Heart right ventricle (tissue), 16 donors: ENCODE measurements around the gene FGFRL1. TPM values are rescaled to one million over a fixed set of nuclear protein-coding genes. Genes with fewer than 3 reads are reported as not detected.

Experiments used
- ATAC-seq, 8 donors: fragments of 200-7000 bp; cut with Tn5 transposase; one replicate each; pipeline ENCODE4 v1.9.1; 2020; ENCODE audit warnings: mild to moderate bottlenecking in 8 of 8, moderate library complexity in 8 of 8, moderate number of reproducible peaks in 1 of 8
- DNase-seq, 2 donors: peaks; one replicate each; pipeline ENCODE4 v3.0.0-alpha.2; 2020
- H3K27ac ChIP-seq, 10 donors: fragments of 200-600 bp; sonication (generic) in 2 of 10; one replicate each; pipeline versions ENCODE4 v1.5.0 to v1.8.0; 2020 to 2022; ENCODE audit warnings: mild to moderate bottlenecking in 3 of 10
- H3K27me3 ChIP-seq, 7 donors: fragments of 200-600 bp; one replicate each; pipeline ENCODE4 v1.8.0; 2021 to 2022; ENCODE audit warnings: mild to moderate bottlenecking in 2 of 7
- H3K36me3 ChIP-seq, 9 donors: fragments of 200-600 bp; sonication (generic) in 1 of 9; one replicate each; pipeline versions ENCODE4 v1.5.0 to v1.8.0; 2020 to 2022; ENCODE audit warnings: mild to moderate bottlenecking in 2 of 9
- H3K4me1 ChIP-seq, 9 donors: fragments of 200-600 bp; sonication (generic) in 1 of 9; one replicate each; pipeline versions ENCODE4 v1.5.0 to v1.8.0; 2020 to 2022; ENCODE audit warnings: mild to moderate bottlenecking in 4 of 9
- H3K4me3 ChIP-seq, 10 donors: fragments of 200-600 bp; sonication (generic) in 2 of 10; one replicate each; pipeline versions ENCODE4 v1.5.0 to v1.8.0; 2020 to 2022; ENCODE audit warnings: mild to moderate bottlenecking in 7 of 10, moderate library complexity in 2 of 10
- H3K9me3 ChIP-seq, 11 donors: fragments of 200-600 bp in 10 of 11; sonication (generic) in 2 of 11; one replicate each; pipeline versions ENCODE4 v1.5.0 to v1.8.0; 2013 to 2022; ENCODE audit warnings: mild to moderate bottlenecking in 2 of 11, control low read depth in 1 of 11, moderate library complexity in 1 of 11
- WGBS, 2 donors: extraction: QIAGEN DNeasy Blood & Tissue Kit; methylation state at CpG; one replicate each; pipeline ENCODE4 v1.1.7; 2013; ENCODE audit warnings: inconsistent platforms in 1 of 2; 5-methylcytosine and 5-hydroxymethylcytosine counted together
- intact Hi-C, 10 donors: fragments of 100-400 bp; cut with DNase I; formaldehyde crosslinking; loops; one replicate each; pipeline versions ENCODE4 v1.11.1 to v1.14.2; 2022
- polyA plus RNA-seq, 2 donors: library from polyadenylated mRNA; stranded (reverse); fragments of 200-250 nt; gene quantifications; one replicate each; pipeline ENCODE4 v1.2.3, GENCODE V29; 2013
- total RNA-seq, 10 donors: library from RNA; stranded (reverse); fragmentation: NEBNext Ultra II Directional in 3 of 10; extraction: Animal tissue kit (Norgen Biotek cat#: 25700) in 3 of 10; gene quantifications; one replicate each; pipeline versions ENCODE4 v1.2.1 to v1.2.4, GENCODE V29; 2021 to 2023
- TF ChIP-seq, protein P1 (sequence below), 9 donors: fragments of 200-600 bp; sonication (generic) in 2 of 9; IDR thresholded peaks; one replicate each; pipeline versions ENCODE4 v1.5.0 to v1.8.0; 2021 to 2022; ENCODE audit warnings: antibody characterized with exemption in 9 of 9, mild to moderate bottlenecking in 5 of 9, moderate library complexity in 1 of 9
- donor health status: Arrhythmogenic right ventricular cardiomyopathy.
- donor health status: ischemic (EF 13 %, LVEDD 7.1; RV severe dilation, severe dysfunction).
- donor health status: healthy with polysubstance abuse.
- donor health status: DM: no; HTN: yes; CAD: no.
- donor health status: DM: no; HTN: no; CAD: no.
- donor health status: ischemic (EF 25% LVEDD 6.9; RV normal size, moderate dysfunction).
- donor health status: ischemic (EF 25% LVEDD 5.7; RV mildly dilated, moderate dysfunction).
- donor health status: healthy.
- donor health status: DM: yes; HTN: yes; CAD: no.
- donor health status: Ischemic cardiomyopathy.
- donor health status: ischemic (EF 35%, LVEDD 5.7; RV mildly dilated, moderate dysfunction).
- donor health status: nonischemic (EF 11% LVEDD 7.7; RV severe dilation, severe dysfunction).
- donor health status: DM: yes; HTN: yes; CAD: no.
- donor health status: PGD.
- donor health status: ischemic (EF 29% LVEDD 5.4; RV normal size, mild dysfunction).
- donor health status: nonischemic (EF 23%, LVEDD 6.1; RV moderate dilation, normal function).

The FGFRL1 gene
- total and polyA plus RNA-seq, 12 donors = 17.1 to 36.6 (median 26.0) TPM

GRCh38 chr4:990746-991367 lies 20.6 kb upstream of the FGFRL1 start:
- no peak for DNase-seq
- WGBS, 2 donors = 93 to 95% methylated on average over 26 of the region's 26 CpGs
- Histone ChIP-seq H3K4me3 (no peak overlapping the region), H3K27ac (no peak overlapping the region), H3K27me3 (peaks cover 0 to 3% (median under 1%) of the 10 kb centered on the region in 7 donors), H3K9me3 (no peaks in the 10 kb centered on the region), H3K4me1 (peaks cover 4 to 18% (median 17%) of the 10 kb centered on the region in 9 donors), H3K36me3 (peaks cover 0 to 15% (median 0%) of the 10 kb centered on the region in 9 donors)
- intact Hi-C loops = no loop called here
- TF ChIP-seq, protein P1, sequence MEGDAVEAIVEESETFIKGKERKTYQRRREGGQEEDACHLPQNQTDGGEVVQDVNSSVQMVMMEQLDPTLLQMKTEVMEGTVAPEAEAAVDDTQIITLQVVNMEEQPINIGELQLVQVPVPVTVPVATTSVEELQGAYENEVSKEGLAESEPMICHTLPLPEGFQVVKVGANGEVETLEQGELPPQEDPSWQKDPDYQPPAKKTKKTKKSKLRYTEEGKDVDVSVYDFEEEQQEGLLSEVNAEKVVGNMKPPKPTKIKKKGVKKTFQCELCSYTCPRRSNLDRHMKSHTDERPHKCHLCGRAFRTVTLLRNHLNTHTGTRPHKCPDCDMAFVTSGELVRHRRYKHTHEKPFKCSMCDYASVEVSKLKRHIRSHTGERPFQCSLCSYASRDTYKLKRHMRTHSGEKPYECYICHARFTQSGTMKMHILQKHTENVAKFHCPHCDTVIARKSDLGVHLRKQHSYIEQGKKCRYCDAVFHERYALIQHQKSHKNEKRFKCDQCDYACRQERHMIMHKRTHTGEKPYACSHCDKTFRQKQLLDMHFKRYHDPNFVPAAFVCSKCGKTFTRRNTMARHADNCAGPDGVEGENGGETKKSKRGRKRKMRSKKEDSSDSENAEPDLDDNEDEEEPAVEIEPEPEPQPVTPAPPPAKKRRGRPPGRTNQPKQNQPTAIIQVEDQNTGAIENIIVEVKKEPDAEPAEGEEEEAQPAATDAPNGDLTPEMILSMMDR (IDR thresholded peaks at IDR 0.05) = no peak
- no peak for ATAC-seq

- no peak overlapping the region for H3K27ac ChIP-seq
- no peaks in the 10 kb centered on the region for H3K9me3 ChIP-seq
Observed at GRCh38 chr4:991451-992296, 19.8 kb upstream of the FGFRL1 start.

DNA sequence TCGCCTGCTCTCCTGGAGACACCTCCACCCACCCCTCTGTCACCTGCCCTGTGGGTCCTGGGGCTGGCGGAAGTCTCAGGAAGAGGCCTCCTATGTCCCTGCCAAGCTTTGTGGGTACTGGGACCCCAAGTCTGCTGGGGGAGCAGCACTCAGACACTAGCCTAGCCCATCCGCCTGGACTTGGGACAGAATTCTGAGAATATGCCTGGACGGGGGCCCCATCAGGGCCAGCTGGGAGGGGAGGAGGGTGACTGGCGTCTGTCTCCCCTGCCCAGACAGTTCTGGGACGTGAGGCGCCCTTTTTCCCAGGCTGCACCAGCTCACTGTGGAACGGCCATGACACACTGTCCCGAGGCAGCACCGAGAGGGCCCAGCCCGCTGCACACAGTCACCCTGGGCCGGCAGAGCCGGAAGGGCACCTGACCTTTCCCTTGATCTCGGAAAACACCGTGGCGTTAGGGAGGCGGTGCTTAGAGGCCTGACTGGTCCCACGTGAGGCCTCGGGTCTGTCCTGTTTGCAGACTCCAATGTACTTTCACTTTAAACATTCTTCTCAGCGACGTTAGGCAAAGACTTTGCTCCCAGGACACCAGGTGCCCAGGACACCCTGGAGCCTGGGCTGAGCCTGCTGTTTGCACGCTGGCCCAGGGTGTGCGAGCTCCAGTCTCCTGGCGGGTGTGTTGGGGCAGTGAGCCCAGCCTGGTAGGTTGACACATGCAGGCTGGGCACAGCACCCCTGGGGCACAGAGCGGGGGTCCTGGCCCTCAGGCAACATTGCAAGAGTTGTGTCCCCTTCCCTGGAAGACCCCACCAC lies 18.9 kb upstream of the FGFRL1 start:
- 73% methylated on average over 25 of the region's 25 CpGs for WGBS, 2 donors
- peaks cover 5 to 20% (median 16%) of the 10 kb centered on the region in 7 donors for H3K27me3 ChIP-seq
- H3K36me3 ChIP-seq = peaks cover 0 to 15% (median 0%) of the 10 kb centered on the region in 9 donors
- H3K4me1 ChIP-seq = peaks cover under 1 to 14% (median 8%) of the 10 kb centered on the region in 9 donors
- no peak for DNase-seq
- TF ChIP-seq, protein P1 (IDR thresholded peaks at IDR 0.05) = no peak
- H3K27ac ChIP-seq = no peak overlapping the region
- H3K4me3 ChIP-seq = no peak overlapping the region
- no peaks in the 10 kb centered on the region for H3K9me3 ChIP-seq
- peak in 5 of 8 donors; percentile 3 to 31 (median 8) for ATAC-seq
- intact Hi-C loops = no loop called here

More at GRCh38 chr4:991451-992296, 19.8 kb upstream of the FGFRL1 start:
- Histone ChIP-seq H3K36me3 (peaks cover 0 to 15% (median 0%) of the 10 kb centered on the region in 9 donors), H3K4me3 (no peak overlapping the region), H3K27me3 (peaks cover 0 to 11% (median 8%) of the 10 kb centered on the region in 7 donors), H3K4me1 (peaks cover 4 to 12% (median 10%) of the 10 kb centered on the region in 9 donors)
- DNase-seq (no peak), ATAC-seq (no peak)
- intact Hi-C loops = no loop called here
- TF ChIP-seq, protein P1 (IDR thresholded peaks at IDR 0.05) = no peak
- 96 to 97% methylated on average over 48 to 50 of the region's 50 CpGs for WGBS, 2 donors
